Vagina (tissue), 2 donors: ENCODE measurements around the gene GSTO1.

Experiments used
- CTCF ChIP-seq, 3 experiments: fragments of 450-650 bp in 2 of 3; fragments of 200-600 bp in 1 of 3; sonication (generic) in 1 of 3; IDR thresholded peaks; one replicate each; pipeline ENCODE4 v1.5.1; 2017 to 2019; ENCODE audit warnings: antibody characterized with exemption in 3 of 3, mild to moderate bottlenecking in 2 of 3, moderate library complexity in 2 of 3
- POLR2A ChIP-seq, 2 donors: fragments of 450-650 bp; IDR thresholded peaks; one replicate each; pipeline ENCODE4 v1.6.1; 2017; ENCODE audit warnings: antibody characterized with exemption in 2 of 2, mild to moderate bottlenecking in 2 of 2, moderate library complexity in 2 of 2
- POLR2AphosphoS5 ChIP-seq, 2 donors: sonication (generic); formaldehyde crosslinking; IDR thresholded peaks; one replicate each; pipeline ENCODE4 v1.9.0; 2017; ENCODE audit warnings: antibody characterized with exemption in 2 of 2, mild to moderate bottlenecking in 2 of 2, low read depth in 1 of 2; ENCODE audit not compliant: insufficient read depth in 1 of 2

- no peak for TF ChIP-seq CTCF (IDR thresholded peaks at IDR 0.05)
- no peak for TF ChIP-seq POLR2A (IDR thresholded peaks at IDR 0.05)
- TF ChIP-seq POLR2AphosphoS5 (IDR thresholded peaks at IDR 0.05; ENCODE audit: insufficient read depth in 1 of 2, low read depth in 1 of 2): peak in 1 of 2 donors; percentile 62
Measured at GRCh38 chr10:104300002-104300735, 45.5 kb downstream of the GSTO1 start.
